AG04450 (cell line): ENCODE results near the gene RMRP. TPM values are rescaled to one million over a fixed set of nuclear protein-coding genes. Genes with fewer than 3 reads are reported as not detected.

ENCODE experiments used
- CTCF ChIA-PET: fragments of 300-600, 350-600 bp; formaldehyde crosslinking; extraction: SDS; loops from one replicate; lab custom pipeline; 2022; ENCODE audit warnings: antibody characterized with exemption, inconsistent platforms; lab: Charles Lee
- POLR2A ChIA-PET: fragments of 350-600 bp; formaldehyde crosslinking; extraction: SDS; loops from one replicate; lab custom pipeline; 2021; ENCODE audit warnings: antibody characterized with exemption, inconsistent platforms; lab: Yijun Ruan, JAX
- DNase-seq: peaks from one replicate; pipeline ENCODE4 v3.0.0-alpha.2; 2011; ENCODE audit warnings: low read depth, low spot score
- H3K27ac ChIP-seq: one replicate; pipeline ENCODE4 v1.5.1; 2012; ENCODE audit warnings: low read depth, low read length, control low read depth
- H3K27me3 ChIP-seq: one replicate; pipeline ENCODE4 v1.6.0; 2012; ENCODE audit warnings: low read length; ENCODE audit not compliant: control insufficient read depth, insufficient read depth
- H3K4me3 ChIP-seq: 2 replicates; pipeline ENCODE4 v1.5.1; 2011; ENCODE audit warnings: mild to moderate bottlenecking, low read depth, low read length, control low read depth
- H3K9me3 ChIP-seq: 2 replicates; pipeline ENCODE4 v1.5.1; 2012; ENCODE audit warnings: low read length; ENCODE audit not compliant: control insufficient read depth, insufficient read depth
- polyA minus RNA-seq: library from RNA; depleted of rRNA, polyadenylated mRNA; stranded (reverse); fragments of >200 nt; gene quantifications from 2 replicates; pipeline ENCODE4 v1.2.3, GENCODE V29; 2011; rRNA and poly(A)+ RNA removed
- polyA plus RNA-seq: library from polyadenylated mRNA; depleted of rRNA; stranded (reverse); fragments of >200 nt; gene quantifications from 2 replicates; pipeline ENCODE4 v1.2.3, GENCODE V29; 2011; rRNA removed
- TF ChIP-seq, protein P1 (sequence below): IDR thresholded peaks from 2 replicates; pipeline ENCODE4 v1.5.1; 2011; ENCODE audit warnings: low read depth, low read length, control low read depth, inconsistent platforms

Gene RMRP
- polyA plus RNA-seq (173 and 306 TPM in 2 replicates), polyA minus RNA-seq (6,565 and 7,222 TPM in 2 replicates)

DNA sequence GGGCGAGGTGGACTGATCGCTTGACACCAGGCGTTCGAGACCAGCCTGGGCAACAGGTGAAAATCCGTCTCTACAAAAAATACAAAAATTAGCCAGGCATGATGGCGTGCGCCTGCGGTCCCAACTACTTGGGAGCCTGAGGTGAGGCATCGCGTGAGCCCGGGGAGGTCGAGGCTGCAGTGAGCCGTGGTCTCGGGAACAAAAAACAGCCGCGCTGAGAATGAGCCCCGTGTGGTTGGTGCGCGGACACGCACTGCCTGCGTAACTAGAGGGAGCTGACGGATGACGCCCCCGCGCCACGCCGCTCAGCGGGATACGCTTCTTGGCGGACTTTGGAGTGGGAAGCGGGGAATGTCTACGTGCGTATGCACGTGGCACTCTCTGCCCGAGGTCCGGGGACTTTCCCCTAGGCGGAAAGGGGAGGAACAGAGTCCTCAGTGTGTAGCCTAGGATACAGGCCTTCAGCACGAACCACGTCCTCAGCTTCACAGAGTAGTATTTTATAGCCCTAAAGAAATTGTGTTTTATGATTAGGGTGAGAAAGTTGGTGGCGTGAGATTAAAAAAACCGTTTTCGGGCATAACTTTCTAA is at the start of gene RMRP:
TSS of gene RMRP (minus strand) at position 474 of the 591 bp plus-strand sequence.
- CTCF ChIA-PET, result interaction anchor here (0.6 to 3.7 kb wide), 12 partner anchors 9 to 77 kb away, joined by 3 to 30 read pairs (median 4); partner anchors contain the start of genes CREB3 and TLN1
- Histone ChIP-seq H3K9me3 (peaks cover 3% of the 10 kb centered on the region; the same call in 1 of the 2 replicates), H3K27ac (peak within 1 kb of the TSS; percentile 96), H3K27me3 (no peaks in the 10 kb centered on the region), H3K4me3 (peak within 1 kb of the TSS; percentile 93)
- DNase-seq, result peak; percentile 99
- POLR2A ChIA-PET, result interaction anchor here (0.5 to 3.8 kb wide), 16 partner anchors 11 to 1551 kb away, joined by 3 to 75 read pairs (median 6); partner anchors contain the start of genes CREB3, GBA2, RGP1 and TLN1
- TF ChIP-seq, protein P1, sequence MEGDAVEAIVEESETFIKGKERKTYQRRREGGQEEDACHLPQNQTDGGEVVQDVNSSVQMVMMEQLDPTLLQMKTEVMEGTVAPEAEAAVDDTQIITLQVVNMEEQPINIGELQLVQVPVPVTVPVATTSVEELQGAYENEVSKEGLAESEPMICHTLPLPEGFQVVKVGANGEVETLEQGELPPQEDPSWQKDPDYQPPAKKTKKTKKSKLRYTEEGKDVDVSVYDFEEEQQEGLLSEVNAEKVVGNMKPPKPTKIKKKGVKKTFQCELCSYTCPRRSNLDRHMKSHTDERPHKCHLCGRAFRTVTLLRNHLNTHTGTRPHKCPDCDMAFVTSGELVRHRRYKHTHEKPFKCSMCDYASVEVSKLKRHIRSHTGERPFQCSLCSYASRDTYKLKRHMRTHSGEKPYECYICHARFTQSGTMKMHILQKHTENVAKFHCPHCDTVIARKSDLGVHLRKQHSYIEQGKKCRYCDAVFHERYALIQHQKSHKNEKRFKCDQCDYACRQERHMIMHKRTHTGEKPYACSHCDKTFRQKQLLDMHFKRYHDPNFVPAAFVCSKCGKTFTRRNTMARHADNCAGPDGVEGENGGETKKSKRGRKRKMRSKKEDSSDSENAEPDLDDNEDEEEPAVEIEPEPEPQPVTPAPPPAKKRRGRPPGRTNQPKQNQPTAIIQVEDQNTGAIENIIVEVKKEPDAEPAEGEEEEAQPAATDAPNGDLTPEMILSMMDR, result peak; percentile 34

GRCh38 chr9:35706951-35707350 is 49.1 kb upstream of the RMRP start:
- Histone ChIP-seq H3K27ac (no peak overlapping the region), H3K27me3 (no peaks in the 10 kb centered on the region), H3K4me3 (no peak overlapping the region), H3K9me3 (no peaks in the 10 kb centered on the region)
- no peak for DNase-seq
- TF ChIP-seq, protein P1, result no peak
- CTCF ChIA-PET, result interaction anchor here (1.2 to 7.5 kb wide), 2 partner anchors 11 to 60 kb away, joined by 3 to 48 read pairs; no protein-coding TSS in a partner anchor
- POLR2A ChIA-PET, result interaction anchor here (1.2 to 1.8 kb wide), 2 partner anchors 12 to 21 kb away, joined by 5 to 8 read pairs; no protein-coding TSS in a partner anchor

DNA sequence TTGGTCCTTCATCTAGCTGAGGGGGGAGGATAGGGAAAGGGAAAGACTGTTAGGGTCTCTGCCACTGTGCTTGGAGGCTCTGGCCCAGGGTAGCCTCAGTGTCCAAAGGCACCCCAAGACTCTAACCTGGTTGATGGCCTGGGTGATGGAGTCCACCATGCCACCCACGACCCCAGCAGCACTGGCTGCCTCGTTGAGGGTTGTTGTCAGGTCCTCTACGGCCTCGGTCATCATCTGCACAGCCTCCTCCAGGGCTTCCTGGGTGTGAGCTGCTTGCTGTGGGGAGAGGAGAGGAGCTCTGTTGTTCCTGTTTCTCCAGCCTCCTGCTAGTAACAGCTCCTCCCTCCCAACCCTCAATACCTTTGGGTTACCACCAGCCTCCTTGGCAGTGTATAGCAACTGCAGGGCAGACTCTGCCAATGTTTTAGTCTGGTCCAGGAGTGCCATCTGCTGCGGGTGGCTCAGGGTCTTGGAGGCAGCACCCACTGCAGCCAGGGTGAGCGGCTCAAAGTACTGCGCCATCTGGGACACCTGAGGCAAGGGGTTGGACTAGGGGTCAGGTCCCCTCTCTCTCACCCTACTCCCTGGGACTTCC is 48.1 kb upstream of the RMRP start:
- POLR2A ChIA-PET, result interaction anchor here (1.2 kb wide), 1 partner anchor 11 kb away, joined by 8 read pairs; no protein-coding TSS in a partner anchor
- CTCF ChIA-PET, result interaction anchor here (7.5 kb wide), 1 partner anchor 10 kb away, joined by 48 read pairs; no protein-coding TSS in a partner anchor
- no peaks in the 10 kb centered on the region for H3K27me3 ChIP-seq
- TF ChIP-seq, protein P1, result no peak
- no peak overlapping the region for H3K27ac ChIP-seq
- no peak for DNase-seq
- no peaks in the 10 kb centered on the region for H3K9me3 ChIP-seq
- no peak overlapping the region for H3K4me3 ChIP-seq

- CTCF ChIA-PET, result interaction anchor here (7.5 kb wide), 1 partner anchor 9 kb away, joined by 48 read pairs; no protein-coding TSS in a partner anchor
- no peaks in the 10 kb centered on the region for H3K27me3 ChIP-seq
- POLR2A ChIA-PET, result interaction anchor here (0.8 kb wide), 1 partner anchor 75 kb away, joined by 6 read pairs; no protein-coding TSS in a partner anchor
- TF ChIP-seq, protein P1, result no peak
- no peak overlapping the region for H3K4me3 ChIP-seq
- no peak for DNase-seq
- H3K27ac ChIP-seq, result no peak overlapping the region
- no peaks in the 10 kb centered on the region for H3K9me3 ChIP-seq
Measured at GRCh38 chr9:35705372-35705771, 47.6 kb upstream of the RMRP start.
